Right renal pelvis (tissue), 4 donors: Measurements from ENCODE around the gene HRH3. TPM values are rescaled to one million over a fixed set of nuclear protein-coding genes. Genes with fewer than 3 reads are reported as not detected.

Source experiments
- DNase-seq, 4 donors: peaks; one replicate each; pipeline ENCODE4 v3.0.0-alpha.2; 2013; ENCODE audit warnings: low read depth in 4 of 4, low spot score in 3 of 4, missing footprints in 1 of 4
- polyA plus RNA-seq, 4 donors: library from polyadenylated mRNA; unstranded; fragments of 120-200 nt; gene quantifications; one replicate each; pipeline ENCODE4 v1.2.1, GENCODE V29; 2013; ENCODE audit not compliant: insufficient read length in 4 of 4

Gene HRH3
- polyA plus RNA-seq, 4 donors = 0.06 to 0.25 (median 0.16) TPM; not detected in 1

- no peak for DNase-seq
These were observed 11.2 kb upstream of the HRH3 start for GRCh38 chr20:62231292-62231691.

DNA sequence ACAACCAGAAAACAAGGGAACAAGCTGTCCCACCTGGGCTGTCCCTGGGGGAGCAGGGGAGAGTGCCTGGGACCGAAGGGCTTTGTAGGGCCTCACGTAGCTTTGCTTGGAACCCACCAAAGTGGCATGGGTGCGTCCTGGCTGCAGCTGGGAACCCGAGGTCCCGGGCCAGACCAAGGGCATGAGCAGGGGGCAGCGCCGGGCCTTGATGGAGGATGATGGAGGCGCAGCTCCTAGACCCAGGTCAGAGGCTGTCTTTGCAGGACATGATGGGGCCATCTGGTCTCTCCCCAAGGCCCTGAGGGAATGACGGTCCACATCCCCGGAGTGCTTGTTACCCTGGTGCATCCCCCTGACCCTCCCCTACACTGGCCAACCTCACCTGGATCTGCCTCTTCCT is 10.6 kb upstream of the HRH3 start:
- DNase-seq = no peak

DNA sequence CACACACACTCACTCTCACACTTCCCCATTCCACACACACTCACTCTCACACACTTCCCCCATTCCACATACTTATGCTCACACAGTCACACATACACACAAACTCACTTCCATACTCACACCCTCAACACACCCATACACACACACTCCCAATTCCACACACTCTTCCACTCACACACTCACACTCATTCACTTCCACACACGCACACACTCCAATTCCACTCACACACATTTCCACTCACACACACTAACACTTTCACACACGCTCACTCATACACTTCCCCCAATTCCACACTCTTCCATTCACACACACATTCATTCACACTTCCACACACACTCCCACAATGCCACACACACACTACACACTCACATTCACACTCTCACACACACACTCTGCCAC is 10.2 kb upstream of the HRH3 start:
- no peak for DNase-seq

GRCh38 chr20:62229667-62230066 is 9.6 kb upstream of the HRH3 start:
- no peak for DNase-seq

GRCh38 chr20:62228982-62229545 is 9.0 kb upstream of the HRH3 start:
- no peak for DNase-seq

GRCh38 chr20:62227977-62228958 is 8.2 kb upstream of the HRH3 start:
- DNase-seq = no peak

DNA sequence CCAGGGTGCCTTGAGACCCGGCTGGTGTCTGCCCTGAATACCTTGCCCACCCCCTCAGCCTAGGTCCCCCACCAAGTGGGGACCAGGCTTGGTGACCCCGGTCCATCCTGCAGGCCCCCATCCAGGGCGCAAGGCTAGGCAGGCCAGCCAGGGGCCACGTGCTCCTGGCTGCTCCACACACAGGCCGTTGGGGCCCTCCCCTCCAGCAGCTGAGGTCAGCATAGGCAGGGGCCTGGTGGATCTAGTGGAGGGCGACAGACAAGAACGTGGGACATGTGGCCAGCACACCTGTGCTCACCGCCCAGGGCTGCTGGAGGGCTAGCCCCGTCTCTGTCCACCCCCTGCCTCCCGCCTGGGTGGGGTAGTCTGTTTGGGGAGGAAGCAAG is 7.5 kb upstream of the HRH3 start:
- no peak for DNase-seq

- DNase-seq = no peak
These were observed 6.9 kb upstream of the HRH3 start for GRCh38 chr20:62226707-62227590.

DNA sequence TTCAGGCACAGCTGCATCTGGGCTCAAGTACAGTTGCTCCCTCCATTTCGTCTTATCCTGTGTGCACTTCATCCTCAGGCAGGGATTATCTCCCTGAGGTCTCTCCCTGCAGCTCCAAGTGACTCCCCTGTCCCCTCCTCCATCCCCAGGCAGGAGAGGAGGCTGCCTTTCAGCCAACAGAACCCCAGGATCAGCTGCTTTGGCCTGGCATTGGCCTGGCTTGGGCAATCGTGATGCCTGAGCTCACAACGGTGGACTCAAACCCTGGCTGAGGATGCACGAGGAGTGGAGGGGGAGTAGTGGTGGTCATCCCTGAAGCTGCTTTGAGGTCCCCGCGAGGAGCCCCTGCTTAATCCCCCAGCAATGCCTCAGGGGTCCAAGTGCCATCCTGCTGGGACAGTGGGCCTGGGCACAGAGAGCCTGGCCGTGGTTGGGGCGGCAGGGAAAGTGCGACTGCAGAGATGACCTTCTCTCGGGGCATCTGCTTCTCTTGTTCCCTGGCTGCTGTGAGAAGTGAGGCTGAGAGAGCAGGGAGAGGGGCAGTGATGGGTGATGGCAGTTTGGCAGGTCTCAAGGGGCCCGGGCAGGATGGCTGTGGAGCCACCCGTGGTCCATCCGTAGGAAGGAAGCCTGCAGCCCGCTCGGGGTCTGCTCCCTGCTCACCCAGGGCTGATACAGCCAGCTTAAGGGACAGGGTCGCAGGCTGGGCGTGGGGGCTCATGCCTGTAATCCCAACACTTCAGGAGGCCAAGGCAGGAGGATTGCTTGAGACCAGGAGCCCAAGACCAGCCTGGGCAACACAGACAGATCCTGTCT is 6.0 kb upstream of the HRH3 start:
- DNase-seq = no peak

DNA sequence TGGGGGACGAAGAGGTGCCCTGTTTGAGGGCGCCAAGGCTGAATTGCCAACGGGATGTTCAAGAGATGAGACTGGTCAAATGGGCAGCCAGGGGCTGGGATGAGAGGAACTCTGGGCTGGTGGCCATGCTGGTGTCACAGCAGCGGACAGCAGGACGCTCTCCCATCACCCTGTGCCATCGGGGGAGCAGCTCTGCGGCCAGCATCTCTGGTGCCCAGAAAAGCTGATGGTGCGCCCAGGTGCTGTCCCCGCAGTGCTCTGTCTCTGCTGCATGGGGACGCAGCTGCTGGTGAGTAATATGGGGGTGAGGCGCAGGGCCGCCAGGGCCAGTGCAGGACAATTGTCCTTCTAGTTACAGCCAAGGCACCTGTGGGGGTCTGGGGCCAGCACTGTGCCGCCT is 4.9 kb upstream of the HRH3 start:
- DNase-seq = no peak

- no peak for DNase-seq
These were observed 4.2 kb upstream of the HRH3 start for GRCh38 chr20:62224113-62224855.

DNA sequence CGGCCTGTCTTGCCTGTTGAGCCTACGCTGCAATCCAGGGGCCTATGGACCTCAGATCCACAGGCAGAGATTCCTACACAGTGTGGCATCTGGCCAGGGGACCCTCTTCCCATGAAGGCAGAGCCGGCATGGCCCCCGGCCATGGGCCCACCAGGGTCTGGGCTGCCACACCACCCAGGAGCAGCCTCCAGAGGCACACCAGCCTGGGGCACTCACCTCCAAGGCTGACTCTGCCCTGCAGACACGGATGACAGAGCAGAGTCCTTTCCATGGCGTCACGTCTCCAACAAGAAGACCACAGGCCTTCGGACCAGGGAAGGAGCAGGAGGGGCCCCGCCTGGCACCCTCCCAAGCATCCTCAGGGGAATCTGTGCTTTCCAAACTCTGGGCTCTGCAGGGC is 3.5 kb upstream of the HRH3 start:
- no peak for DNase-seq

DNA sequence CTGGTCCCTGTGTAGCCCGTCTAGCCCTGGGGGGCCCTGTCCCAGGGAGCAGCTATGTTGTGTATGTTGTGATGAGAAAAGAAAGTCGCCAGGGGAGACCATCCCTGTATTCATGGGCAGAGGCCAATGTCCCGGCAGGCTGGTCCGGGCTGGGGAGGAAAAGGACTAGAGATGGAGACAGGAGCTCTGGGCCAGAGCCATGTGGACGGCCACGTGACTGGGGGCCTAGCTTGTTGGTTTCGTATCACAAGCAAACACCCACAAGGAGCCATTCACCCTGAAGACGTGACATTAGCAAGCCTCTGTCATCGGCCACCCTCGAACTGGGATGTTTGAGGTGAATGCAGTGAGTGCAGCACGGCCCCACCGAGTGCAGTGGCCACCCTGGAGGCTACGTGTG is 2.9 kb upstream of the HRH3 start:
- DNase-seq = no peak

DNA sequence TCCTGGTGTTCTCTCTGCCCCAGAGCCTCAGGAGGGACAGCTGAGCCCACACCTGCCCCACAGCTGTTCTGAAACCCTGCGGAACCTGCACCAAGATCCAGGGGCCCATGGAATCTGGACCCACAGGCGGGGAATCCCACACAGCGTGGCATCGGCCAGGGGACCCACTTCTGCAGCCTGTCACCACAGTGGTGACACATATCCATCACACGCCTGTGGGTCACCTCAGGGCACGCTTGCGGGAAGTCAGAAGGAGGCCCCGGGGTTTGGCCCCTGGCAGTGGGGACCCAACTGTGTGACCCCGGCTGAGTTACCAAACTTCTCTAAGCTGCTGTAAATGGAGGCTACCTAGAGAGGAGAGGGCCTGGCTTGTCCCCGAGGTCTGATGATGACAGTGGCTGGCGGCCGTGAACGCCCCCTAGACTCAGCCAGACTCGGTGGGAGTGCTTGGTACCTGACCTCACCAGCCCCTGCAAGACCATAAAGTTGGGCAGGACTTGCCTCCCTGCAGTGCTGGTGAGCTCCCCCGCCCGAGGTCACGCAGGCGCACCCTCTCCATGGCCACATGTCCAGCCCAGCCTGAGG is 2.3 kb upstream of the HRH3 start:
- DNase-seq = no peak

GRCh38 chr20:62220666-62221568 is 839 bp upstream of the HRH3 start:
- DNase-seq = no peak

GRCh38 chr20:62219101-62219991 is 732 bp downstream of the HRH3 start:
- DNase-seq = no peak
